HG02588 (cell line): ENCODE measurements around the gene NFATC3.
"Not testable (repeated sequence)": the region's sequence is repeated elsewhere in the genome, so short reads cannot be mapped to it uniquely, and the experiment has no call there.

Experiments
- ATAC-seq: cut with Tn5 transposase; IDR thresholded peaks from one replicate; pipeline ENCODE4 v1.9.1; 2021; ENCODE audit warnings: mild to moderate bottlenecking, moderate library complexity; ENCODE audit not compliant: unreplicated experiment

Gene NFATC3

GRCh38 chr16:68115851-68116250 is 30.7 kb downstream of the NFATC3 start:
- no peak for ATAC-seq

- ATAC-seq, result no peak
Measured at GRCh38 chr16:68116256-68116867, 31.2 kb downstream of the NFATC3 start.

GRCh38 chr16:68117884-68118283 is 32.7 kb downstream of the NFATC3 start:
- ATAC-seq, result no peak

- ATAC-seq, result not testable (repeated sequence)
Measured at GRCh38 chr16:68118954-68119353, 33.8 kb downstream of the NFATC3 start.

- not testable (repeated sequence) for ATAC-seq
Measured at GRCh38 chr16:68120496-68120895, 35.3 kb downstream of the NFATC3 start.

GRCh38 chr16:68126395-68126794 is 41.2 kb downstream of the NFATC3 start:
- ATAC-seq, result no peak

GRCh38 chr16:68128577-68129305 is 43.6 kb downstream of the NFATC3 start:
- no peak for ATAC-seq

- ATAC-seq, result no peak
Measured at GRCh38 chr16:68130520-68130919, 45.4 kb downstream of the NFATC3 start.

- no peak for ATAC-seq
Measured at GRCh38 chr16:68131813-68132706, 46.9 kb downstream of the NFATC3 start.

GRCh38 chr16:68133000-68133399 is 47.8 kb downstream of the NFATC3 start:
- not testable (repeated sequence) for ATAC-seq

GRCh38 chr16:68134644-68135043 is 49.5 kb downstream of the NFATC3 start:
- no peak for ATAC-seq

- ATAC-seq, result no peak
Measured at GRCh38 chr16:68136515-68136914, 51.3 kb downstream of the NFATC3 start.

- ATAC-seq, result no peak
Measured at GRCh38 chr16:68144008-68144407, 58.8 kb downstream of the NFATC3 start.

- ATAC-seq, result no peak
Measured at GRCh38 chr16:68146585-68146984, 61.4 kb downstream of the NFATC3 start.

GRCh38 chr16:68147444-68147843 is 62.3 kb downstream of the NFATC3 start:
- ATAC-seq, result no peak

- no peak for ATAC-seq
Measured at GRCh38 chr16:68149596-68149995, 64.4 kb downstream of the NFATC3 start.

GRCh38 chr16:68155425-68155824 is 70.3 kb downstream of the NFATC3 start:
- ATAC-seq, result no peak

GRCh38 chr16:68162413-68162812 is 77.2 kb downstream of the NFATC3 start:
- no peak for ATAC-seq

GRCh38 chr16:68163275-68163674 is 78.1 kb downstream of the NFATC3 start:
- not testable (repeated sequence) for ATAC-seq

GRCh38 chr16:68166264-68166663 is 81.1 kb downstream of the NFATC3 start:
- ATAC-seq, result no peak

GRCh38 chr16:68179196-68179795 is 94.1 kb downstream of the NFATC3 start:
- no peak for ATAC-seq
